ENCODE measurements around the gene MCTP1. TPM values are rescaled to one million over a fixed set of nuclear protein-coding genes. Genes with fewer than 3 reads are reported as not detected.

Gene MCTP1
- total RNA-seq, 4 donors from 2014 or later = 5.7 to 33.5 (median 17.4) TPM

GRCh38 chr5:94776167-94776566, 508.7 kb downstream of the MCTP1 start:
- no peak for DNase-seq
- Histone ChIP-seq H3K4me1 (no peaks in the 10 kb centered on the region), H3K27ac (no peak overlapping the region), H3K9me3 (no peaks in the 10 kb centered on the region), H3K36me3 (no peaks in the 10 kb centered on the region), H3K4me3 (replicated peaks in 1 of 3) (no peak overlapping the region), H3K27me3 (no peaks in the 10 kb centered on the region)
- 77 to 85% methylated on average over 5 of the region's 5 CpGs for whole genome bisulfite sequencing, 2 donors
- TF ChIP-seq CTCF (IDR thresholded peaks at IDR 0.05) (no peak), POLR2A (IDR thresholded peaks at IDR 0.05) (no peak)
- intact Hi-C loops (cut with DNase I) = no loop called here

GRCh38 chr5:94775088-94775487, 509.8 kb downstream of the MCTP1 start:
- intact Hi-C loops (cut with DNase I) = no loop called here
- Histone ChIP-seq H3K4me1 (no peaks in the 10 kb centered on the region), H3K4me3 (replicated peaks in 1 of 3) (no peak overlapping the region), H3K27ac (no peak overlapping the region), H3K9me3 (no peaks in the 10 kb centered on the region), H3K36me3 (no peaks in the 10 kb centered on the region), H3K27me3 (no peaks in the 10 kb centered on the region)
- TF ChIP-seq POLR2A (IDR thresholded peaks at IDR 0.05) = no peak
- WGBS, 2 donors = 82 to 91% methylated on average over 2 of the region's 2 CpGs
- DNase-seq = no peak

- no peak for TF ChIP-seq POLR2A (IDR thresholded peaks at IDR 0.05)
- no peak for TF ChIP-seq CTCF (IDR thresholded peaks at IDR 0.05)
- WGBS, 2 donors = 91 to 94% methylated on average over 2 of the region's 2 CpGs
- intact Hi-C loops (cut with DNase I) = no loop called here
- Histone ChIP-seq H3K36me3 (no peaks in the 10 kb centered on the region), H3K4me3 (replicated peaks in 1 of 3) (no peak overlapping the region), H3K4me1 (no peaks in the 10 kb centered on the region), H3K9me3 (no peaks in the 10 kb centered on the region), H3K27me3 (no peaks in the 10 kb centered on the region), H3K27ac (no peak overlapping the region)
- no peak for DNase-seq
Observed at GRCh38 chr5:94771742-94772141, 513.2 kb downstream of the MCTP1 start.

- Histone ChIP-seq H3K4me1 (no peaks in the 10 kb centered on the region), H3K27me3 (no peaks in the 10 kb centered on the region), H3K27ac (no peak overlapping the region), H3K4me3 (replicated peaks in 1 of 3) (no peak overlapping the region), H3K36me3 (no peaks in the 10 kb centered on the region), H3K9me3 (no peaks in the 10 kb centered on the region)
- no peak for TF ChIP-seq CTCF (IDR thresholded peaks at IDR 0.05)
- TF ChIP-seq POLR2A (IDR thresholded peaks at IDR 0.05) = no peak
- intact Hi-C loops (cut with DNase I) = no loop called here
- DNase-seq = peak in 1 of 2 donors; percentile 18
- 43 to 51% methylated on average over 7 of the region's 7 CpGs for WGBS, 2 donors
Observed at GRCh38 chr5:94769996-94770395, 514.9 kb downstream of the MCTP1 start.

GRCh38 chr5:94761786-94762185, 523.1 kb downstream of the MCTP1 start:
- Histone ChIP-seq H3K4me3 (replicated peaks in 1 of 3) (no peak overlapping the region), H3K27me3 (no peaks in the 10 kb centered on the region), H3K36me3 (no peaks in the 10 kb centered on the region), H3K9me3 (no peaks in the 10 kb centered on the region), H3K27ac (no peak overlapping the region), H3K4me1 (no peaks in the 10 kb centered on the region)
- WGBS, 2 donors = 50 to 79% methylated on average over 4 of the region's 4 CpGs
- DNase-seq = peak; percentile 30 to 61
- TF ChIP-seq CTCF (IDR thresholded peaks at IDR 0.05) (no peak), POLR2A (IDR thresholded peaks at IDR 0.05) (no peak)
- intact Hi-C loops (cut with DNase I) = no loop called here

- no peak overlapping the region for H3K27ac ChIP-seq
- no peaks in the 10 kb centered on the region for H3K4me1 ChIP-seq
- H3K4me3 ChIP-seq (replicated peaks in 1 of 3) = no peak overlapping the region
- TF ChIP-seq CTCF (IDR thresholded peaks at IDR 0.05) (no peak), POLR2A (IDR thresholded peaks at IDR 0.05) (no peak)
- no peaks in the 10 kb centered on the region for H3K36me3 ChIP-seq
- H3K9me3 ChIP-seq = no peaks in the 10 kb centered on the region
- no peaks in the 10 kb centered on the region for H3K27me3 ChIP-seq
- no peak for DNase-seq
- 67 to 73% methylated on average over 1 of the region's 1 CpG for WGBS, 2 donors
- intact Hi-C loops (cut with DNase I) = no loop called here
Observed at GRCh38 chr5:94761055-94761454, 523.8 kb downstream of the MCTP1 start.
